ENCODE results near the gene ACOD1.

Gene ACOD1

GRCh38 chr13:76991796-76992547 lies 43.7 kb downstream of the ACOD1 start, which contains the start of gene CLN5:
Gene CLN5 (plus strand): TSS chr13:76992081. CDS start chr13:76992099, 18 bp downstream.
- DNase-seq (ENCODE audit: low read depth, low spot score), result peak; percentile 95

GRCh38 chr13:76992548-76993001 lies 44.3 kb downstream of the ACOD1 start:
- peak; percentile 68 for DNase-seq (ENCODE audit: low read depth, low spot score)

DNA sequence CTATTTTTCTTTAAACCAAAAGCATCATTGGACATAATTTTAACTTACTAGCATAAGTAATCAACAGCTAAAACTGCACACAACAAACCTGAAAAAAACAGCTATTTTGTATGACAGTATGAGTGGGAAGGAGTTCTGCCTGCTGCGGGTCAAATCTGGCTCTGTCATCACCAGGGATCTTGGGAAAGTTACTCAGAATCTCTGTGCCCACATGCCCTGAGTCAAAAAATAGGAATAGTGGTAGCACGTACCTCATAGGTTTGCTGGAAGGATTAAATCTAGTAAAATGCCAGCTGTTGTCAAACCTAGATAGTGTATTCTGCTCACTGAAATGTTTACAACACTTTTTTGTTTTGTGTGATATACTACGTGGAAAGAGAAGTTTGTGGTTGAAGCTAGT lies 44.7 kb downstream of the ACOD1 start:
- DNase-seq (ENCODE audit: low read depth, low spot score), result no peak

GRCh38 chr13:76993473-76993872 lies 45.2 kb downstream of the ACOD1 start:
- no peak for DNase-seq (ENCODE audit: low read depth, low spot score)

DNA sequence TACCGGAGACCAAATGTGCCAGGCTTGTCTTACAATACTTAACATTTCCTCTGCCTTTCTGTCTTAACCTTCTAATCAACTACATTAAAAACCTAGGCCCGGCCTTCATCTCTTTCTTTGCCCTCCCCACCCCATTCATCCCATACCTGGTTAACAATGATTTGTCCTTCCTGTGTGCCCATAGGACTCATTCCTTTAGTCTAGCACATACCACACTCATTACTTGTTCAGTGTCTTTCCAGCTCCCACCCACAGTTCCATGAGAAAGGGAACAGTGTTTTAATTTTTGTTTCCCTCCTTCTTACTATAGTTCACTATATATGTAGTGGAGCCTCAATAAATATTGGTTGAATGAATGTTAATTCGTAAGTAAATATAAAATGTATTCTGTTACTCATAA lies 46.0 kb downstream of the ACOD1 start:
- no peak for DNase-seq (ENCODE audit: low read depth, low spot score)

GRCh38 chr13:77000475-77000874 lies 52.2 kb downstream of the ACOD1 start:
- DNase-seq (ENCODE audit: low read depth, low spot score), result no peak

DNA sequence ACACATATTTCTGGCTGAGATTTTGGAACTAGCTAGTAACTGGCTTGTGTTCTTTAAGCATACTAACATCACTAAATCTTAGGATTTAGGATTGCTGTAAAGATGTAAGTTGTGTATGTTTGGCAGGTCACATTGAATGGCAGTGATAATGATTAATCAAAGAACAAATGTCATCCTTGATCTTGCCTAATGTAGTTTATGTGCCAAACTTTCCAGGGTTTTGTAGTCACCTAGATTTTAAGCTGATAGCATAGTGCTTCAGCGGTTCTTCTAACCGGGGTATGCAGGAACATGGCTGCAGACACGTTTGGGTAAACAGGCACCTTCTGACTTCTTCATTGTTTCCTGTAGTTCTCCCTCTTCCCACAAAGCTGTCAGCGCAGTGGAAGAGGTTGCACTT lies 53.2 kb downstream of the ACOD1 start:
- DNase-seq (ENCODE audit: low read depth, low spot score), result no peak

GRCh38 chr13:77001963-77002587 lies 53.8 kb downstream of the ACOD1 start:
- DNase-seq (ENCODE audit: low read depth, low spot score), result no peak

GRCh38 chr13:77002590-77003190 lies 54.4 kb downstream of the ACOD1 start:
- DNase-seq (ENCODE audit: low read depth, low spot score), result no peak

Measured in ELF-1 (cell line).